Measurements from ENCODE around the gene LRRC9. TPM values are rescaled to one million over a fixed set of nuclear protein-coding genes. Genes with fewer than 3 reads are reported as not detected.
A peak's percentile ranks its signal among the peaks of the same experiment; 100 is the strongest.

Gene LRRC9
- total and polyA plus RNA-seq, 2 donors = under 0.01 TPM; not detected in 1

- Histone ChIP-seq H3K36me3 (ENCODE audit: control insufficient read depth in 2 of 2, insufficient read depth in 2 of 2, low read length in 1 of 2) (no peaks in the 10 kb centered on the region), H3K27ac (ENCODE audit: low read depth in 1 of 2, low read length in 1 of 2) (no peak overlapping the region), H3K4me3 (ENCODE audit: low read length in 2 of 2) (no peak overlapping the region), H3K4me1 (ENCODE audit: control insufficient read depth in 2 of 2, insufficient read depth in 2 of 2, low read length in 2 of 2) (no peaks in the 10 kb centered on the region), H3K27me3 (ENCODE audit: control insufficient read depth in 2 of 2, insufficient read depth in 1 of 2, low read length in 1 of 2) (no peaks in the 10 kb centered on the region), H3K9me3 (ENCODE audit: control insufficient read depth in 2 of 2, insufficient read depth in 1 of 2, low read length in 1 of 2) (no peaks in the 10 kb centered on the region)
- WGBS = 74% methylated on average over 2 of the region's 2 CpGs
- DNase-seq (ENCODE audit: low read depth in 6 of 9, low spot score in 9 of 9) = no peak
Measured at GRCh38 chr14:59904184-59904583, 15.8 kb upstream of the LRRC9 start.

- no peak overlapping the region for H3K27ac ChIP-seq (ENCODE audit: low read depth in 1 of 2, low read length in 1 of 2)
- no peaks in the 10 kb centered on the region for H3K27me3 ChIP-seq (ENCODE audit: control insufficient read depth in 2 of 2, insufficient read depth in 1 of 2, low read length in 1 of 2)
- H3K4me3 ChIP-seq (ENCODE audit: low read length in 2 of 2) = no peak overlapping the region
- no peaks in the 10 kb centered on the region for H3K4me1 ChIP-seq (ENCODE audit: control insufficient read depth in 2 of 2, insufficient read depth in 2 of 2, low read length in 2 of 2)
- no peak for DNase-seq (ENCODE audit: low read depth in 6 of 9, low spot score in 9 of 9)
- H3K9me3 ChIP-seq (ENCODE audit: control insufficient read depth in 2 of 2, insufficient read depth in 1 of 2, low read length in 1 of 2) = no peaks in the 10 kb centered on the region
- no peaks in the 10 kb centered on the region for H3K36me3 ChIP-seq (ENCODE audit: control insufficient read depth in 2 of 2, insufficient read depth in 2 of 2, low read length in 1 of 2)
- WGBS = 96% methylated on average over 2 of the region's 2 CpGs
Measured at GRCh38 chr14:59905188-59905587, 14.8 kb upstream of the LRRC9 start.

- 93% methylated on average over 2 of the region's 2 CpGs for WGBS
Measured at GRCh38 chr14:59912443-59912842, 7.5 kb upstream of the LRRC9 start.

GRCh38 chr14:59913187-59913586, 6.8 kb upstream of the LRRC9 start:
- WGBS = 89% methylated on average over 1 of the region's 1 CpG
- Histone ChIP-seq H3K4me1 (ENCODE audit: control insufficient read depth in 2 of 2, insufficient read depth in 2 of 2, low read length in 2 of 2) (no peaks in the 10 kb centered on the region), H3K27ac (ENCODE audit: low read depth in 1 of 2, low read length in 1 of 2) (no peak overlapping the region), H3K36me3 (ENCODE audit: control insufficient read depth in 2 of 2, insufficient read depth in 2 of 2, low read length in 1 of 2) (no peaks in the 10 kb centered on the region), H3K9me3 (ENCODE audit: control insufficient read depth in 2 of 2, insufficient read depth in 1 of 2, low read length in 1 of 2) (no peaks in the 10 kb centered on the region), H3K27me3 (ENCODE audit: control insufficient read depth in 2 of 2, insufficient read depth in 1 of 2, low read length in 1 of 2) (no peaks in the 10 kb centered on the region), H3K4me3 (ENCODE audit: low read length in 2 of 2) (no peak overlapping the region)
- DNase-seq (ENCODE audit: low read depth in 6 of 9, low spot score in 9 of 9) = no peak

More at GRCh38 chr14:59912443-59912842, 7.5 kb upstream of the LRRC9 start:
- Histone ChIP-seq H3K9me3 (ENCODE audit: control insufficient read depth in 2 of 2, insufficient read depth in 1 of 2, low read length in 1 of 2) (no peaks in the 10 kb centered on the region), H3K4me1 (ENCODE audit: control insufficient read depth in 2 of 2, insufficient read depth in 2 of 2, low read length in 2 of 2) (no peaks in the 10 kb centered on the region), H3K4me3 (ENCODE audit: low read length in 2 of 2) (no peak overlapping the region), H3K27ac (ENCODE audit: low read depth in 1 of 2, low read length in 1 of 2) (no peak overlapping the region), H3K36me3 (ENCODE audit: control insufficient read depth in 2 of 2, insufficient read depth in 2 of 2, low read length in 1 of 2) (no peaks in the 10 kb centered on the region), H3K27me3 (ENCODE audit: control insufficient read depth in 2 of 2, insufficient read depth in 1 of 2, low read length in 1 of 2) (no peaks in the 10 kb centered on the region)
- no peak for DNase-seq (ENCODE audit: low read depth in 6 of 9, low spot score in 9 of 9)

- WGBS = under 1% methylated on average over 18 of the region's 18 CpGs
- peak in 5 of 9 donors; percentile 7 to 62 (median 17) for DNase-seq (ENCODE audit: low read depth in 6 of 9, low spot score in 9 of 9)
- Histone ChIP-seq H3K4me1 (ENCODE audit: control insufficient read depth in 2 of 2, insufficient read depth in 2 of 2, low read length in 2 of 2) (peaks cover 8 to 9% of the 10 kb centered on the region in 2 donors), H3K27ac (ENCODE audit: low read depth in 1 of 2, low read length in 1 of 2) (no peak overlapping the region), H3K9me3 (ENCODE audit: control insufficient read depth in 2 of 2, insufficient read depth in 1 of 2, low read length in 1 of 2) (no peaks in the 10 kb centered on the region), H3K36me3 (ENCODE audit: control insufficient read depth in 2 of 2, insufficient read depth in 2 of 2, low read length in 1 of 2) (no peaks in the 10 kb centered on the region), H3K4me3 (ENCODE audit: low read length in 2 of 2) (peak overlapping the region; percentile 54 to 60), H3K27me3 (ENCODE audit: control insufficient read depth in 2 of 2, insufficient read depth in 1 of 2, low read length in 1 of 2) (peaks cover 0 to 5% of the 10 kb centered on the region in 2 donors)
Measured at GRCh38 chr14:59918824-59919569, 947 bp upstream of the LRRC9 start.

- Histone ChIP-seq H3K27ac (ENCODE audit: low read depth in 1 of 2, low read length in 1 of 2) (no peak overlapping the region), H3K4me3 (ENCODE audit: low read length in 2 of 2) (peak overlapping the region in 1 of 2 donors; percentile 60), H3K9me3 (ENCODE audit: control insufficient read depth in 2 of 2, insufficient read depth in 1 of 2, low read length in 1 of 2) (no peaks in the 10 kb centered on the region), H3K36me3 (ENCODE audit: control insufficient read depth in 2 of 2, insufficient read depth in 2 of 2, low read length in 1 of 2) (no peaks in the 10 kb centered on the region), H3K4me1 (ENCODE audit: control insufficient read depth in 2 of 2, insufficient read depth in 2 of 2, low read length in 2 of 2) (peaks cover 8 to 9% of the 10 kb centered on the region in 2 donors), H3K27me3 (ENCODE audit: control insufficient read depth in 2 of 2, insufficient read depth in 1 of 2, low read length in 1 of 2) (peaks cover 0 to 5% of the 10 kb centered on the region in 2 donors)
- WGBS = 89% methylated on average over 1 of the region's 1 CpG
- DNase-seq (ENCODE audit: low read depth in 6 of 9, low spot score in 9 of 9) = no peak
Measured at GRCh38 chr14:59920378-59920683, 387 bp downstream of the LRRC9 start.

- no peaks in the 10 kb centered on the region for H3K36me3 ChIP-seq (ENCODE audit: control insufficient read depth in 2 of 2, insufficient read depth in 2 of 2, low read length in 1 of 2)
- H3K9me3 ChIP-seq (ENCODE audit: control insufficient read depth in 2 of 2, insufficient read depth in 1 of 2, low read length in 1 of 2) = no peaks in the 10 kb centered on the region
- no peaks in the 10 kb centered on the region for H3K4me1 ChIP-seq (ENCODE audit: control insufficient read depth in 2 of 2, insufficient read depth in 2 of 2, low read length in 2 of 2)
- 87% methylated on average over 2 of the region's 2 CpGs for WGBS
- no peak overlapping the region for H3K4me3 ChIP-seq (ENCODE audit: low read length in 2 of 2)
- DNase-seq (ENCODE audit: low read depth in 6 of 9, low spot score in 9 of 9) = no peak
- no peak overlapping the region for H3K27ac ChIP-seq (ENCODE audit: low read depth in 1 of 2, low read length in 1 of 2)
- H3K27me3 ChIP-seq (ENCODE audit: control insufficient read depth in 2 of 2, insufficient read depth in 1 of 2, low read length in 1 of 2) = no peaks in the 10 kb centered on the region
Measured at GRCh38 chr14:59925797-59926196, 5.9 kb downstream of the LRRC9 start.

- no peak overlapping the region for H3K4me3 ChIP-seq (ENCODE audit: low read length in 2 of 2)
- H3K9me3 ChIP-seq (ENCODE audit: control insufficient read depth in 2 of 2, insufficient read depth in 1 of 2, low read length in 1 of 2) = no peaks in the 10 kb centered on the region
- no peaks in the 10 kb centered on the region for H3K27me3 ChIP-seq (ENCODE audit: control insufficient read depth in 2 of 2, insufficient read depth in 1 of 2, low read length in 1 of 2)
- no peak for DNase-seq (ENCODE audit: low read depth in 6 of 9, low spot score in 9 of 9)
- no peaks in the 10 kb centered on the region for H3K4me1 ChIP-seq (ENCODE audit: control insufficient read depth in 2 of 2, insufficient read depth in 2 of 2, low read length in 2 of 2)
- no peaks in the 10 kb centered on the region for H3K36me3 ChIP-seq (ENCODE audit: control insufficient read depth in 2 of 2, insufficient read depth in 2 of 2, low read length in 1 of 2)
- no peak overlapping the region for H3K27ac ChIP-seq (ENCODE audit: low read depth in 1 of 2, low read length in 1 of 2)
- WGBS = 97% methylated on average over 1 of the region's 1 CpG
Measured at GRCh38 chr14:59926534-59926933, 6.6 kb downstream of the LRRC9 start.

- Histone ChIP-seq H3K36me3 (ENCODE audit: control insufficient read depth in 2 of 2, insufficient read depth in 2 of 2, low read length in 1 of 2) (no peaks in the 10 kb centered on the region), H3K4me1 (ENCODE audit: control insufficient read depth in 2 of 2, insufficient read depth in 2 of 2, low read length in 2 of 2) (no peaks in the 10 kb centered on the region), H3K9me3 (ENCODE audit: control insufficient read depth in 2 of 2, insufficient read depth in 1 of 2, low read length in 1 of 2) (no peaks in the 10 kb centered on the region), H3K27me3 (ENCODE audit: control insufficient read depth in 2 of 2, insufficient read depth in 1 of 2, low read length in 1 of 2) (no peaks in the 10 kb centered on the region), H3K4me3 (ENCODE audit: low read length in 2 of 2) (no peak overlapping the region), H3K27ac (ENCODE audit: low read depth in 1 of 2, low read length in 1 of 2) (no peak overlapping the region)
- DNase-seq (ENCODE audit: low read depth in 6 of 9, low spot score in 9 of 9) = no peak
- 92% methylated on average over 1 of the region's 1 CpG for WGBS
Measured at GRCh38 chr14:59931237-59931636, 11.3 kb downstream of the LRRC9 start.

All from thymus (tissue), 11 donors.